ENCODE measurements around the gene FOXO1.
A peak's percentile ranks its signal among the peaks of the same experiment; 100 is the strongest.

The FOXO1 gene

DNA sequence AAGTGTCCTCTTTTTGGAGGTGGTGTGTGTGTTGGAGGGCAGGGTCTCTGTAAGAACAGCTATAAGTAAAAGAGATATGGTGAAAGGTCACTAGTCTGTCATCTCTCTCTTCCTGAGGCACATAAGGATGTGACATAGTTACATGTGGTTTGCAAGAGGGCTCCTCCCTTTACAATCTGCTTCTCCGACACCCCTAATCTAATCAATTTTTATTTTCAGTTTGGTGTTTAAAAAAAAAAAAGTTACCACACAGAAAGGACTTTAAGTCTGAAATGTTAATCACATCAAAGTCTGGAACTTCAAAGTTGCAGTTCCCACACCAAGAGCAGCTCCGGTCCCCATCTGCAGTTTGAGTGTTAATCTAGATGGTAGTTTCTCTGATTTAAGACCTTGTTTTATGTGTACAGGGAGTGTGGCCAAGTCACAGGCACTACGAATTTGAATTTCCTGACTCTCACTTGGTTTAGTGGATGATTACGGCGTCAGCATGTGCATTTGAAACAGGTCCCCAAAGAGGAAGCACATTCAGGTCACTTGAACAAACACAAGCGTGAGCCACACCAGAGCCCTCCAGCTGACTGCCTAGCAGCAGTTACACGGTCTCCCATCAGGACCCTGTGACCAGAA lies 53.1 kb downstream of the FOXO1 start:
- TF ChIP-seq, protein P1, sequence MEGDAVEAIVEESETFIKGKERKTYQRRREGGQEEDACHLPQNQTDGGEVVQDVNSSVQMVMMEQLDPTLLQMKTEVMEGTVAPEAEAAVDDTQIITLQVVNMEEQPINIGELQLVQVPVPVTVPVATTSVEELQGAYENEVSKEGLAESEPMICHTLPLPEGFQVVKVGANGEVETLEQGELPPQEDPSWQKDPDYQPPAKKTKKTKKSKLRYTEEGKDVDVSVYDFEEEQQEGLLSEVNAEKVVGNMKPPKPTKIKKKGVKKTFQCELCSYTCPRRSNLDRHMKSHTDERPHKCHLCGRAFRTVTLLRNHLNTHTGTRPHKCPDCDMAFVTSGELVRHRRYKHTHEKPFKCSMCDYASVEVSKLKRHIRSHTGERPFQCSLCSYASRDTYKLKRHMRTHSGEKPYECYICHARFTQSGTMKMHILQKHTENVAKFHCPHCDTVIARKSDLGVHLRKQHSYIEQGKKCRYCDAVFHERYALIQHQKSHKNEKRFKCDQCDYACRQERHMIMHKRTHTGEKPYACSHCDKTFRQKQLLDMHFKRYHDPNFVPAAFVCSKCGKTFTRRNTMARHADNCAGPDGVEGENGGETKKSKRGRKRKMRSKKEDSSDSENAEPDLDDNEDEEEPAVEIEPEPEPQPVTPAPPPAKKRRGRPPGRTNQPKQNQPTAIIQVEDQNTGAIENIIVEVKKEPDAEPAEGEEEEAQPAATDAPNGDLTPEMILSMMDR (conservative IDR thresholded peaks at IDR 0.05; ENCODE audit: low read depth) = no peak
- DNase-seq (ENCODE audit: low spot score) = no peak
- H3K27ac ChIP-seq = no peak overlapping the region; the same call in 1 of the 2 replicates
- POLR2A ChIA-PET (ENCODE audit: low non-redundant PET) = no interaction called here
- CTCF ChIA-PET = interaction anchor here (0.6 to 0.7 kb wide), 2 partner anchors 385 to 631 kb away, joined by 4 to 5 read pairs; no protein-coding TSS in a partner anchor

DNA sequence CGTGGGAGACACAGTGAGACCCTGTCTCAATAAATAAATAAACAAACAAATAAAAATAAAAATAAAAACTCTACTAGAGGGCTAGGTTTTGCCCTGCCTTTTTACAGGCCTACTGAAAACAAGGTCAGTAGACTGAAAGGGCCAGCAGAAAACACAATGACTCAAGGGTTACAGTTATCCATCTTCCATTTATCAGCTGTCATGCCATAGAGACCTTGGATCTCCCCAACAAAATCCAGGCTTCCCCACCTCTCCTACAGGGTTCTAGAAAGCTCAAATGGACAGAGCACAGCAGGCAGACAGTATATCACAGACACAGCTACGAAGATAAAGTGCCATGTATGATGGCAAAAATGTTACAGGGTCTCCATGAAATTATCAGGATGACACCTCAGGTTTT lies 54.4 kb downstream of the FOXO1 start:
- ChIA-PET CTCF (no interaction called here), POLR2A (ENCODE audit: low non-redundant PET) (no interaction called here)
- no peak for DNase-seq (ENCODE audit: low spot score)
- TF ChIP-seq, protein P1 (conservative IDR thresholded peaks at IDR 0.05; ENCODE audit: low read depth) = no peak
- H3K27ac ChIP-seq = peak overlapping the region; percentile 60

DNA sequence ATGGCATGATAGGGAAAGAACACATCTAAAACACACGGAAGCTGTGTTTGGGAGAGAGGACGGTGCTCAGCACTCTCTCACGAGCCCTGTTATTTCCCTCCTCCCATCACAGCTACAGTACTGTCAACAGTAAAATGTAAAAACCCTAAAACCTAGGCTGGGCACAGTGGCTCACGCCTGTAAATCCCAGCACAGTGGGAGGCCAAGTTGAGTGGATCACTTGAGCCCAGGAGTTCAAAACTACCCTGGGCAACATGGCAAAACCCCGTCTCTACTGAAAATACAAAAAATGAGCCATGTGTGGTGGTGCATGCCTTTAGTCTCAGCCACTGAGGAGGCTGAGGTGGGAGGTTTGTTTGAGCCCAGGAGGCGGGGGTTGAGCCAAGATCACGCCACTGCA lies 54.8 kb downstream of the FOXO1 start:
- ChIA-PET CTCF (no interaction called here), POLR2A (ENCODE audit: low non-redundant PET) (no interaction called here)
- H3K27ac ChIP-seq = peak overlapping the region; percentile 60
- DNase-seq (ENCODE audit: low spot score) = no peak
- TF ChIP-seq, protein P1 (conservative IDR thresholded peaks at IDR 0.05; ENCODE audit: low read depth) = no peak

DNA sequence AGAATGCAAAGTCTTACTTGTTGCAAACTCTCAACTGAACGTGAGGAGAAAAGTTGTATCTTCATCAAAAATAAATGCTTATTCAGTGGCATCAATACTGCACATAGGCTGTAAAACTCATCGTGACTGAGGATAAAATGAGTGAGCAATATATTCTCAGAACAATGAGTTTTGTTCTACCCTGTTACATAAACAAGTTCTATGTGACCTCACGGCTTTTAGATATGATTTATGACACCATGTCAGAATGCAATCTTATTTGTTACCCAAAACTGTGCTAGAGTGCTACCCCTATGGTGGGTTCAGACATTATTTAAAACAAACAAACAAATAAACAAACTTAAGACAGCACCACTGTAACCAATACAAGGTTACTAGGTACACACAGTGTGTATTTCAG lies 55.4 kb downstream of the FOXO1 start:
- TF ChIP-seq, protein P1 (conservative IDR thresholded peaks at IDR 0.05; ENCODE audit: low read depth) = no peak
- no peak overlapping the region for H3K27ac ChIP-seq
- POLR2A ChIA-PET (ENCODE audit: low non-redundant PET) = no interaction called here
- CTCF ChIA-PET = no interaction called here
- no peak for DNase-seq (ENCODE audit: low spot score)

DNA sequence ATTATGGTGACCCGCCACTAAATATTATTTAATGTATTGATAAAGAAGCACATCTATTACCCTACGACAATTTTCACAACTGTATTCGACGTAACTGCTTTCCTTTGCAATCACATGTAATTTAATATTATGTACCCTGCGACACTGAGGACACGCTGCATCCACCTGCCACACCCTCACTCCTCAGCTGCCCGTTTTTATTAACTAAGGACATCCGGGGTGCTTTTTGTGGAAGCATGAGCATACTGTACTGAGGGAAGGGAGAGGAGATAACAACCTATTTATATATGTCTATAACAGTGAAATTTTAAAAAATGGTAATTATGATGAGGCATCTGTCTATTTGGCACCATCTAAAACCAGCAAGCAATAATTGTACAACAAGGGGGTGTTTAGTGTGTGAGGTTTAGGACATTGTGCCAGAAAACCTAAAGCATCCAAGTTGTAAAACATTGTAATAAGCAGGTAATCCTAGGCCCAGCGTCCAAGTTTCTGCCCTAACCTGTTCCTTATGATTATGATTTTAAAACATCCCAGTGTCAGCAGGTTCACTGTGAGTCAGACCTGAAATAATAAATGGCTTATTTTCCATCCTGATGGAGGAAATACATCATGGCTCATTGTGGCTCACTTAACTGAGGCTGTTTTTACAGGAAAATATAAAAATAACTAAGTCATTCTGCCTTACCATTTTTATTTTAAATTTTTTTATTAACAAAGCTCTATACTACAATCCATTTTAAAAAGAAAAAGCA lies 56.3 kb downstream of the FOXO1 start:
- POLR2A ChIA-PET (ENCODE audit: low non-redundant PET) = no interaction called here
- CTCF ChIA-PET = no interaction called here
- H3K27ac ChIP-seq = no peak overlapping the region
- peak; percentile 75 for DNase-seq (ENCODE audit: low spot score)
- TF ChIP-seq, protein P1 (conservative IDR thresholded peaks at IDR 0.05; ENCODE audit: low read depth) = no peak

DNA sequence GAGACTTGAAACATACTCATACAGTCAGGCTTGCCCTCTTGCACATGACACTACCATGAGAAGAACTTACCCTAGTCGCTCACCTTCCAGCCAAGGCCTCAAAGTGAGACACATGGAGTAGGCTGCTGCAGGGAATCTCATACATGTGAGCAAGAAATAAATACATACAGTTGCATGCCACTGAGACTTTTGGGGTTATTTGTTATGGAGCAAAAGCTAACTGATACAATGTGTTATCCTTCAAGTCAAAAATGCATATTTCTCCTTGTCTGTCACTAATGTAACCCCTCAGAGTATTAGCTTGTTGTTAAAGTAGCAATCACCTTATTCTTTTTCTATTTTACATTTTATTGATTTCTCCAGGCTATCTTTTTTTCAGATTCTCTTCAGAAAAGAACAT lies 58.1 kb downstream of the FOXO1 start:
- TF ChIP-seq, protein P1 (conservative IDR thresholded peaks at IDR 0.05; ENCODE audit: low read depth) = no peak
- no peak overlapping the region for H3K27ac ChIP-seq
- ChIA-PET POLR2A (ENCODE audit: low non-redundant PET) (no interaction called here), CTCF (no interaction called here)
- DNase-seq (ENCODE audit: low spot score) = no peak
